WTC11 (cell line): ENCODE data around the gene TARP.

ENCODE experiments used
- ATF2 ChIP-seq: sonication (generic); formaldehyde crosslinking; IDR thresholded peaks from 2 replicates; pipeline ENCODE4 v1.8.1; 2022; ENCODE audit warnings: low read depth, missing genetic modification reagents, borderline replicate concordance
- CREM ChIP-seq: sonication (generic); formaldehyde crosslinking; IDR thresholded peaks from 2 replicates; pipeline ENCODE4 v1.8.1; 2022; ENCODE audit warnings: mild to moderate bottlenecking, missing genetic modification reagents, moderate library complexity
- CTCF ChIP-seq: fragments of 200-600 bp; IDR thresholded peaks from 2 replicates; pipeline ENCODE4 v1.8.0; 2022; ENCODE audit warnings: antibody characterized with exemption
- E2F1 ChIP-seq: sonication (generic); formaldehyde crosslinking; IDR thresholded peaks from 2 replicates; pipeline ENCODE4 v1.8.0; 2022; ENCODE audit warnings: mild to moderate bottlenecking, missing genetic modification reagents
- FOXP4 ChIP-seq: sonication (generic); formaldehyde crosslinking; IDR thresholded peaks from 2 replicates; pipeline ENCODE4 v1.8.0; 2022; ENCODE audit warnings: mild to moderate bottlenecking, missing genetic modification reagents
- KAT7 ChIP-seq: sonication (generic); formaldehyde crosslinking; IDR thresholded peaks from 2 replicates; pipeline ENCODE4 v1.8.1; 2023; ENCODE audit warnings: missing genetic modification reagents, mild to moderate bottlenecking, borderline replicate concordance
- NR3C1 ChIP-seq: sonication (generic); formaldehyde crosslinking; conservative IDR thresholded peaks from 2 replicates; pipeline ENCODE4 v1.8.1; 2023; ENCODE audit warnings: low read depth, mild to moderate bottlenecking, missing genetic modification reagents
- OVOL2 ChIP-seq: fragments of 250-450 bp; sonication (Bioruptor Pico); IDR thresholded peaks from 2 replicates; pipeline ENCODE4 v1.9.0; 2021; ENCODE audit warnings: mild to moderate bottlenecking, borderline replicate concordance
- PREB ChIP-seq: sonication (generic); formaldehyde crosslinking; IDR thresholded peaks from 2 replicates; pipeline ENCODE4 v1.8.1; 2022; ENCODE audit warnings: mild to moderate bottlenecking, missing genetic modification reagents, moderate library complexity, borderline replicate concordance
- PRRX2 ChIP-seq: fragments of 250-450 bp; sonication (Bioruptor Pico); IDR thresholded peaks from 2 replicates; pipeline ENCODE4 v1.8.0; 2021; ENCODE audit warnings: mild to moderate bottlenecking
- SP1 ChIP-seq: sonication (generic); formaldehyde crosslinking; conservative IDR thresholded peaks from 2 replicates; pipeline ENCODE4 v1.8.1; 2022; ENCODE audit warnings: missing genetic modification reagents
- TEAD1 ChIP-seq: sonication (generic); formaldehyde crosslinking; IDR thresholded peaks from 2 replicates; pipeline ENCODE4 v1.8.0; 2022; ENCODE audit warnings: mild to moderate bottlenecking, missing genetic modification reagents

- TF ChIP-seq OVOL2 (CRISPR knock-in tag): no peak
- TF ChIP-seq CREM: no peak
- no peak for TF ChIP-seq CTCF
- TF ChIP-seq E2F1 (CRISPR knock-in tag): no peak
- TF ChIP-seq NR3C1: no peak
- TF ChIP-seq PRRX2 (CRISPR knock-in tag): no peak
- TF ChIP-seq PREB (CRISPR knock-in tag): no peak
- TF ChIP-seq KAT7 (CRISPR knock-in tag): no peak
- no peak for TF ChIP-seq TEAD1
- no peak for TF ChIP-seq SP1 (CRISPR knock-in tag)
- no peak for TF ChIP-seq FOXP4 (CRISPR knock-in tag)
- no peak for TF ChIP-seq ATF2
These were observed 34.7 kb upstream of the TARP start for GRCh38 chr7:38308140-38308539.
